H9 (cell line): Measurements from ENCODE around the gene GALNT2. TPM values are rescaled to one million over a fixed set of nuclear protein-coding genes. Genes with fewer than 3 reads are reported as not detected.

Experiments
- DNase-seq: peaks from one replicate; pipeline ENCODE4 v3.0.0-alpha.2; 2017
- H2AFZ ChIP-seq: one replicate; pipeline ENCODE4 v1.6.1; 2013; ENCODE audit warnings: mild to moderate bottlenecking, low read length, control low read depth, moderate library complexity
- H2AK5ac ChIP-seq: 2 replicates; pipeline ENCODE4 v1.6.1; 2013; ENCODE audit warnings: low read length, control low read depth, mixed read lengths; ENCODE audit not compliant: insufficient read length
- H2BK120ac ChIP-seq: one replicate; pipeline ENCODE4 v1.6.1; 2013; ENCODE audit warnings: low read depth, mild to moderate bottlenecking, low read length, control low read depth, inconsistent platforms; ENCODE audit not compliant: poor library complexity, severe bottlenecking
- H2BK12ac ChIP-seq: 2 replicates; pipeline ENCODE4 v1.6.1; 2013; ENCODE audit warnings: low read length, control low read depth, mixed read lengths, low read depth; ENCODE audit not compliant: insufficient read length
- H2BK15ac ChIP-seq: 2 replicates; pipeline ENCODE4 v1.6.1; 2013; ENCODE audit warnings: low read depth, low read length, control low read depth
- H2BK20ac ChIP-seq: one replicate; pipeline ENCODE4 v1.6.1; 2013; ENCODE audit warnings: low read depth, mild to moderate bottlenecking, low read length, control low read depth, inconsistent platforms; ENCODE audit not compliant: poor library complexity, severe bottlenecking
- H2BK5ac ChIP-seq: 2 replicates; pipeline ENCODE4 v1.6.1; 2013; ENCODE audit warnings: low read length, control low read depth, mixed read lengths; ENCODE audit not compliant: insufficient read length
- H3K14ac ChIP-seq: 2 replicates; pipeline ENCODE4 v1.6.1; 2013; ENCODE audit warnings: low read length, control low read depth; ENCODE audit not compliant: insufficient read depth
- H3K18ac ChIP-seq: 2 replicates; pipeline ENCODE4 v1.6.1; 2013; ENCODE audit warnings: low read depth, mild to moderate bottlenecking, mixed read lengths, low read length, control low read depth; ENCODE audit not compliant: insufficient read length
- H3K23ac ChIP-seq: 2 replicates; pipeline ENCODE4 v1.6.1; 2013; ENCODE audit warnings: low read length, control low read depth, mixed read lengths, low read depth; ENCODE audit not compliant: insufficient read length
- H3K23me2 ChIP-seq: 2 replicates; pipeline ENCODE4 v1.6.1; 2013; ENCODE audit warnings: low read depth, mild to moderate bottlenecking, mixed read lengths, low read length, control low read depth; ENCODE audit not compliant: insufficient read length, poor library complexity, severe bottlenecking
- H3K27ac ChIP-seq: 2 replicates; pipeline ENCODE4 v1.5.1; 2013; ENCODE audit warnings: low read length, control low read depth, mixed read lengths, low read depth; ENCODE audit not compliant: insufficient read length
- H3K27me3 ChIP-seq: 2 replicates; pipeline ENCODE4 v1.6.1; 2013; ENCODE audit warnings: low read length, control low read depth, inconsistent platforms; ENCODE audit not compliant: insufficient read depth
- H3K4ac ChIP-seq: 2 replicates; pipeline ENCODE4 v1.6.1; 2013; ENCODE audit warnings: low read depth, mild to moderate bottlenecking, control low read depth, inconsistent platforms, low read length, moderate library complexity
- H3K4me1 ChIP-seq: 2 replicates; pipeline ENCODE4 v1.6.1; 2013; ENCODE audit warnings: low read length, control low read depth, inconsistent platforms; ENCODE audit not compliant: insufficient read depth
- H3K4me2 ChIP-seq: 2 replicates; pipeline ENCODE4 v1.6.1; 2013; ENCODE audit warnings: low read length, control low read depth, mixed read lengths; ENCODE audit not compliant: insufficient read length, insufficient read depth
- H3K56ac ChIP-seq: 2 replicates; pipeline ENCODE4 v1.6.1; 2013; ENCODE audit warnings: low read depth, mild to moderate bottlenecking, mixed read lengths, low read length, control low read depth; ENCODE audit not compliant: insufficient read length
- H3K79me1 ChIP-seq: 2 replicates; pipeline ENCODE4 v1.6.1; 2013; ENCODE audit warnings: low read depth, mild to moderate bottlenecking, moderate library complexity, low read length, control low read depth, inconsistent platforms; ENCODE audit not compliant: insufficient read depth, poor library complexity, severe bottlenecking
- H3K79me2 ChIP-seq: 2 replicates; pipeline ENCODE4 v1.6.1; 2013; ENCODE audit warnings: low read length, control low read depth, inconsistent platforms; ENCODE audit not compliant: insufficient read depth
- H3K9ac ChIP-seq: 2 replicates; pipeline ENCODE4 v1.6.1; 2013; ENCODE audit warnings: low read length, control low read depth, mixed read lengths; ENCODE audit not compliant: insufficient read length; ENCODE audit errors: extremely low read depth
- H3K9me3 ChIP-seq: one replicate; pipeline ENCODE4 v1.6.1; 2013; ENCODE audit warnings: low read depth, low read length, inconsistent platforms; ENCODE audit not compliant: control insufficient read depth
- H3T11ph ChIP-seq: one replicate; pipeline ENCODE4 v1.6.1; 2013; ENCODE audit warnings: mild to moderate bottlenecking, low read length, control low read depth, inconsistent platforms
- H4K20me1 ChIP-seq: one replicate; pipeline ENCODE4 v1.6.1; 2013; ENCODE audit not compliant: control insufficient read depth, insufficient read length, insufficient read depth
- H4K5ac ChIP-seq: 2 replicates; pipeline ENCODE4 v1.6.1; 2013; ENCODE audit warnings: low read depth, mild to moderate bottlenecking, mixed read lengths, low read length, control low read depth; ENCODE audit not compliant: insufficient read length
- H4K8ac ChIP-seq: replicated peaks from 2 replicates; pipeline ENCODE4 v1.6.1; 2013; ENCODE audit warnings: low read length, control low read depth, mixed read lengths, low read depth; ENCODE audit not compliant: insufficient read length
- H4K91ac ChIP-seq: 2 replicates; pipeline ENCODE4 v1.6.1; 2013; ENCODE audit warnings: low read depth, mild to moderate bottlenecking, moderate library complexity, mixed read lengths, low read length, control low read depth; ENCODE audit not compliant: insufficient read length
- H3K27ac Mint-ChIP-seq, 3 experiments: 2 replicates in 2 of 3; 3 replicates in 1 of 3; pipeline ENCODE4 v1.8.0; 2020 to 2021; ENCODE audit warnings: mixed read lengths in 3 of 3, mild to moderate bottlenecking in 1 of 3, moderate library complexity in 1 of 3
- H3K27me3 Mint-ChIP-seq: 2 replicates; pipeline ENCODE4 v1.8.0; 2021; ENCODE audit warnings: low read depth, mild to moderate bottlenecking, moderate library complexity, mixed read lengths
- H3K36me3 Mint-ChIP-seq, 3 experiments: 2 replicates in 2 of 3; 3 replicates in 1 of 3; pipeline ENCODE4 v1.8.0; 2020 to 2021; ENCODE audit warnings: low read depth in 3 of 3, mixed read lengths in 3 of 3; ENCODE audit not compliant: insufficient read depth in 1 of 3
- H3K4me1 Mint-ChIP-seq, 2 experiments: 2 replicates each; pipeline ENCODE4 v1.8.0; 2020; ENCODE audit warnings: mixed read lengths in 2 of 2
- H3K4me3 Mint-ChIP-seq, 2 experiments: 2 replicates in 1 of 2; 3 replicates in 1 of 2; pipeline ENCODE4 v1.8.0; 2020 to 2021; ENCODE audit warnings: mild to moderate bottlenecking in 2 of 2, mixed read lengths in 2 of 2, moderate library complexity in 1 of 2
- H3K9me3 Mint-ChIP-seq, 2 experiments: 2 replicates in 1 of 2; 3 replicates in 1 of 2; pipeline ENCODE4 v1.8.0; 2020; ENCODE audit warnings: mild to moderate bottlenecking in 2 of 2, mixed read lengths in 2 of 2, moderate library complexity in 1 of 2
- CTCF ChIP-seq: fragments of 200-600 bp; sonication (generic); conservative IDR thresholded peaks from 3 replicates; pipeline ENCODE4 v1.8.0; 2021; ENCODE audit warnings: antibody characterized with exemption, mild to moderate bottlenecking
- WGBS: extraction: QIAGEN DNeasy Blood & Tissue Kit; methylation state at CpG from one replicate; pipeline ENCODE4 v1.1.7; 2013; ENCODE audit warnings: missing lambda C conversion rate, low lambda C conversion rate, mixed read lengths; ENCODE audit not compliant: insufficient read length; ENCODE audit errors: extremely low coverage; 5-methylcytosine and 5-hydroxymethylcytosine counted together
- total RNA-seq: library from RNA; stranded (reverse); gene quantifications from 2 replicates; pipeline ENCODE4 v1.2.1, GENCODE V29; 2021

Gene GALNT2
- total RNA-seq, 1 experiment from 2014 or later, result 57.6 TPM

GRCh38 chr1:230288641-230289349 lies 221.8 kb downstream of the GALNT2 start:
- Histone ChIP-seq H2AFZ (no peak overlapping the region), H2BK120ac (no peak overlapping the region), H3K9me3 (no peaks in the 10 kb centered on the region), H4K5ac (no peak overlapping the region), H3K79me1 (no peaks in the 10 kb centered on the region), H3T11ph (no peak overlapping the region), H3K4me1 (peaks cover 3% of the 10 kb centered on the region; the same call in 1 of the 2 replicates), H3K9ac (no peak overlapping the region), H4K8ac (no peak overlapping the region), H3K4ac (no peak overlapping the region), H4K20me1 (no peaks in the 10 kb centered on the region), H3K4me2 (no peak overlapping the region), H2AK5ac (no peak overlapping the region), H3K18ac (no peak overlapping the region), H3K27ac (no peak overlapping the region), H3K14ac (no peak overlapping the region), H4K91ac (no peak overlapping the region), H3K56ac (no peak overlapping the region), H3K79me2 (no peaks in the 10 kb centered on the region), H2BK5ac (no peak overlapping the region), H2BK15ac (no peak overlapping the region), H3K27me3 (no peaks in the 10 kb centered on the region), H2BK12ac (no peak overlapping the region), H2BK20ac (no peak overlapping the region), H3K23ac (no peak overlapping the region), H3K23me2 (no peaks in the 10 kb centered on the region)
- Mint-ChIP-seq H3K4me1 (peaks cover 29 to 39% of the 10 kb centered on the region in 2 experiments), H3K27me3 (no peaks in the 10 kb centered on the region; the same call in 1 of the 2 replicates), H3K36me3 (no peaks in the 10 kb centered on the region; a peak in 1 of 7 replicates), H3K9me3 (no peaks in the 10 kb centered on the region), H3K27ac (no peak overlapping the region), H3K4me3 (no peak overlapping the region)
- TF ChIP-seq CTCF, result no peak
- no peak for DNase-seq
- no CpG with 5 or more reads among the region's 14 CpGs for WGBS
